Activated T-helper 1 cell treated with Interleukin-2 at 50 U/mL for 16 hours (primary cell): ENCODE measurements around the gene PKP4.

Experiments used
- DNase-seq: peaks from one replicate; pipeline ENCODE4 v3.0.0-alpha.2; 2020; ENCODE audit warnings: low read depth

Gene PKP4

DNA sequence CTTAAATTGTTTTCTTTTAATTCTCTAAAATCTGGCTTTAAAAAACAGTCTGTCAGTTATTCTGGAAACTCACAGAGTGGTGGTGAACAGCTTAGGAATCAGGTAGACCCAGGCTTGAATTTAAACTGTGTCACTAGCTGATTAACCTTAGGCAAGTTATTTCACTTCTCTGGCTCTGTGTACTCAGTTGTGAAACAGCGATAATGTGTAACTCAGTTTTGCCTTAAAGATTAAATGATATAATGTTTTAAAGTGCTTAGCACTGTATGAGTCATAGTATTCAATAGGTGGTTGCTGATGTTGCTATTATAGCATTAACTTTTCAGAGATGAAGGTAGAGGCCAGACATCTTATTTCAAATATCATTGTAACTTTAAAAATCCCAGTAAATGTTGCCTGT lies 40.7 kb downstream of the PKP4 start:
- no peak for DNase-seq

GRCh38 chr2:158498043-158498748 lies 41.4 kb downstream of the PKP4 start:
- no peak for DNase-seq

GRCh38 chr2:158498749-158499136 lies 42.0 kb downstream of the PKP4 start:
- no peak for DNase-seq

- DNase-seq: no peak
Observed at GRCh38 chr2:158499383-158499782, 42.6 kb downstream of the PKP4 start.

- DNase-seq: no peak
Observed at GRCh38 chr2:158500333-158500732, 43.6 kb downstream of the PKP4 start.

- no peak for DNase-seq
Observed at GRCh38 chr2:158501301-158501700, 44.5 kb downstream of the PKP4 start.

DNA sequence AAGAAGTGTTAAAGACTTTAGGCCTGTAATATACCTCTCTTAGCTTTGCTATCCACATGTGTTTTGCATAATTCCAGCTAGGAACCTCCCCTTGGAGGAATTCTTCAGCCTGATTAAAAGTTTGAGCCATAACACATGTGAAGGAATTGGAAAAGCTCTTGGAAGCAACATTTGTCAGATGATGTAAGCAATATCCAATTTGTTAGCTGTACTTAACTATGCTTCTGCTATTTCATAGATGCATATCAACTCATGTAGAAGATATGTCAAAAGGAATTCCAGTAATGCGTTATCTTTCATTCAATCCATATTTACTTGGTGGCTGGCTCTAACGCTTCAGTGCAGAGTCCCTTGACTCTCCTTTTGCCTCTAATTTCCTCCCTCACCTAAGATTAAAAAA lies 46.2 kb downstream of the PKP4 start:
- DNase-seq: no peak

DNA sequence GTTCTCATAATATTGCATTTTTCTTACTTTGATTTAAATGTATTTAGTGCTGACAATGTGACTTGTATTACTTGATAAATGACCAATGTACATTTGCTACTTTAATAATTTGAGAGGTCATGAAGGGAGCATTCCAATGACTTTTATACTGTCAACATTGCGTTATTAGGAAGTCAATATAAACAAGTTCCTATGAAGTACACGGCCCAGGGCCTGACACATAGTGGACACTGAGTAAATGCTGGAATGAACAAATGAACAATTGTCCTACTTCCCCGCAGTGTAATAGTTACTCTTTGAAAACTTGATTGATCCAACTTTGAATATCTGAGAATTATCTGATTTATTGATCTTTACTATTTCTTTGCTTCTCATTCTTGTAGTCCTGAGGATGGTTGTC lies 47.3 kb downstream of the PKP4 start:
- DNase-seq: no peak

GRCh38 chr2:158505448-158505934 lies 48.7 kb downstream of the PKP4 start:
- no peak for DNase-seq

DNA sequence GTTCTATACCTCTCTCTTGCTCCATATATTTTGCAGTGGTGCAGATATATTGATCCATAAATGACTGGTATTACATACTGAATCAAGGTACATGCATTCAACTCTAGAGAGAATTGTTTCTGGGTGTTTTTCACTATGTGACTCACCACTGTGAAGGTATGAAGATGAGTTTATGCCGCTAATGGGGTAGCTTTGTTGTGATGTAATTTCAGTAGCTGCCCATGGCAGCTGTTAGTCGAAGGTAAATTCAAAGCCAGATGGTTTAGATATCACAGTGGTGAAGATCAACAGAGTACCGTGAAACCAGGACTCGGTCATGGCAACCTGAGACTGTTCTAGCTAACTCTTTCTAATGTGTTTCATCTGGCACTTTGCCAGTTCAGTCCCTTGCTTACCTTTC lies 50.4 kb downstream of the PKP4 start:
- DNase-seq: no peak

- no peak for DNase-seq
Observed at GRCh38 chr2:158507679-158508078, 50.9 kb downstream of the PKP4 start.

DNA sequence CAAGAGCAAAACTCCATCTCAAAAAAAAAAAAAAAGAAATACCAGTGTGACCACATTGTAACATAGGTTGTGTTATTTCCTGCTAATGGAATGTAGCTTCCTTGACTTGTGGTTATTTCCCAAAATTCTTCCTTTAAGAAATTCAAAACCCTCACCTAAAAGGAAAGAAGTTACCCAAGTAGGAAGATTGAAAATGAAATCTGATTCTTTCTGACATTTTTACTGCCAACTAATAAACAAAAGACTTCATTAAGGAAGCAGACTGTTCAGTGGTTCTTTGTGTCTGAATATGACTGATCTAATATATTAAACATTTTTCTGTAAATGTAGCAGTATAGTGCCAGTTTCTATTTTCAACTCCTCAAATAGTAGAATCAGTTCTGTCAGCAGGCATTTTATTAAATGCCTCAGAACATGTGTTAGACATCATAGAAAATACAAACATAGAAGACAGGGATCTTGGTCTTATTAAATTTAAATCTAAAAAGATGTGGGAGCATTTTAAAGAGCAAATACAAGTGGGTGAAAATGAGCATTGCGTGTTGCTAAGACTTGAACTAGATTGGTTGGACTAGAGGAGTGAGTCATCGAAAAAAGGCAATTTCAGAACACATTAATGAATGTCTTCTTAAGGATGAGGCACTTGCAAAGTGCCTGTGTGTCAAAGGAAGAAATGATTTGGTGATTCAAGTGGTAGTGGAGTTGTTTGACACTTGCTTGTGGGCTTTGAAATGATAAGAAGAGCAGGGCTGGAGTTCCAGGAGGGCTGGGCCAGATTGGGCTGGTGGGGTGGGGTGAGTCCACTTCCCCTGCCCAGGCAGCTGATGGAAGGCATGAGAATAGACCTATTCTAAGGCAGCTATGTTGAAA lies 53.4 kb downstream of the PKP4 start:
- DNase-seq: no peak

GRCh38 chr2:158510887-158511286 lies 54.1 kb downstream of the PKP4 start:
- no peak for DNase-seq

GRCh38 chr2:158511706-158512105 lies 55.0 kb downstream of the PKP4 start:
- no peak for DNase-seq

DNA sequence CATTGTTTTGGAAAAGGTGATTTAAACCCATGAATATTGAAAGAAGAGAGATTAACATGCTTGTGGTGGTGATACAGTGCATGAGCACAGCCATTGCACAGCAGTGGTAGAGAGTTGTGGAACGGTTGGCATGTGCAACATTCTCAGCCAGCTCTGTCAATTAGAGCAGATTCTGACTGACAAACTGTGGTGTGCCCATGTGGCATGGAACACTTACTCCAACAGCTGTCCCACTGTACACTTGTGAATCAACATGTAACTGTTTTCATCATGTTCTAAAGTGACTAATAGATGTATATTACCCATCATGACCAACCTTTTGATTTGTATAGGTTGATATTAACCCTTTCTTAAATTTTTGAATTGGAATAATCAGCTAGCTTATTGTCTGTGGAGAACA lies 55.6 kb downstream of the PKP4 start:
- no peak for DNase-seq

DNA sequence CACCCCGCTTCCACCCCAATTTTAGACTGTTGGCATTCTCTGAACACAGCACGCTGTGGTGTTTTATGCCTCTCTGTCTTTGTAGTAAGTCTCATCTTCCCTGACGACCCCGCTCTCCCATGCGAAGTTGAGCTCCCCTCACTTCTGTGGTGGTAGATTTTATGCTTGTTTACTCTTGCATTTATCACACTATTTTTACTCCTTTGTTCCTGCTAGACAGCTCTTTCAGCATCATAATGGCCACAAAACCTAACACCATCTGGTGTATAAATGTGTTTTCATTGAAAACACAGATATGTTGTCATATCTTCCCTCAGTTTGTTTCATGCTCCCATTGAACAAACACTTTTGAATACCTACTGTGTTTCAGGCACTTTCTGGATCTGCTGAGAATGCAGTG lies 57.1 kb downstream of the PKP4 start:
- no peak for DNase-seq

GRCh38 chr2:158518084-158518483 lies 61.3 kb downstream of the PKP4 start:
- DNase-seq: no peak

- no peak for DNase-seq
Observed at GRCh38 chr2:158519481-158519880, 62.7 kb downstream of the PKP4 start.

DNA sequence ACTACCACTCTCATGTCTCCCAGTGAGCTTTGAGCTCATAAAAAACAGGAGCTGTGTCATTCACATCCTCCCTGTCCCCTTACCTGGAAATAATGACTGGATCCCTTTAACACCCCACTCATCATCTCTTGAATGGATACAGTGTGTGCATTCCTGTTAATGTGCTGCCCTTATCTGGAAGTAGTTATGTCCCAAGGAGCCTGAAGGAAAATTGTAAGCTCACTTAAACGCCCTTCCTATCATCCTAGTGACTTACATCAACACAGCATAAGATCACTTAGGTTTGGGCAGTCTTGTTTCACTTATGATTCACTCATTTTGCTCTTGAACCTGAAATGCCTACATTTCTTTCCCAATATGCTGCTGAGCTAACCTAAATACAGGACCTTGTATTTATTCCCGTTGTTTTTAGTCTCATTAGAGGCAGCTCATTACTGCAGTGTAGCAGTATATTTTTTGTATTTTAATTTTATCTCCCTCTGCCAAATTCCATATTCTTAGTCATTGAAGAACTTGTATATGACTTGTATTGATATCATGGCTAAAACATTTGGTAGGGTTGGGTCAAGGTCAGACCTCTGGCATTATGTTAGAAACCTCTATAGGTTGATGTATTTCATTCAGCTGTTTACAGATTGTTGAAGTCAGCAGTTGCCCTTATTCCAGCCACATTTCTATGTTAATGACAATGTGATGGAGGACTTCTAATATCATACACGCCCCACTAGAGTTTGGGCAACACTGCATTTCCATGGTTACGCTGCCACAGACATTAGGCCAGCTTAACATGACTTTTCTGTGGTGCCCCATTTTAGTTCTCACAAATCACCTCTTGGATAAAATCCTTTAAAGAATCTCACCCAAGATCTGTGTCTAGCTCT lies 72.9 kb downstream of the PKP4 start:
- DNase-seq: no peak

- DNase-seq: no peak
Observed at GRCh38 chr2:158530829-158531228, 74.1 kb downstream of the PKP4 start.

GRCh38 chr2:158533009-158533408 lies 76.3 kb downstream of the PKP4 start:
- no peak for DNase-seq
